Neutrophil (primary cell): ENCODE data around the gene SORCS1.

Experiments used
- H3K27ac ChIP-seq: fragments of 200-600 bp; sonication (generic); 2 replicates; pipeline ENCODE4 v1.5.1; 2016; ENCODE audit warnings: mild to moderate bottlenecking, moderate library complexity
- H3K27me3 ChIP-seq: fragments of 200-600 bp; sonication (generic); 2 replicates; pipeline ENCODE4 v1.6.0; 2016; ENCODE audit warnings: mild to moderate bottlenecking
- H3K36me3 ChIP-seq: fragments of 200-600 bp; sonication (generic); 2 replicates; pipeline ENCODE4 v1.5.1; 2017
- H3K4me1 ChIP-seq, 2 experiments: fragments of 200-600 bp in 1 of 2; sonication (generic) in 1 of 2; 1 replicate in 1 of 2; 2 replicates in 1 of 2; pipeline versions ENCODE4 v1.5.1 to v1.6.1; 2013 to 2016; ENCODE audit warnings: low read depth in 1 of 2, low read length in 1 of 2, mild to moderate bottlenecking in 1 of 2, moderate library complexity in 1 of 2; ENCODE audit not compliant: control insufficient read depth in 1 of 2, insufficient read depth in 1 of 2
- H3K4me3 ChIP-seq, 2 experiments: fragments of 200-600 bp in 1 of 2; sonication (generic) in 1 of 2; 1 replicate in 1 of 2; 2 replicates in 1 of 2; pipeline ENCODE4 v1.5.1; 2013 to 2016; ENCODE audit warnings: low read depth in 1 of 2, low read length in 1 of 2, mild to moderate bottlenecking in 1 of 2, moderate library complexity in 1 of 2
- H3K9me3 ChIP-seq: fragments of 200-600 bp; sonication (generic); 2 replicates; pipeline ENCODE4 v1.5.1; 2016
- CTCF ChIP-seq: fragments of 200-600 bp; sonication (generic); IDR thresholded peaks from 2 replicates; pipeline ENCODE4 v1.5.1; 2016; ENCODE audit warnings: antibody characterized with exemption

SORCS1 gene

GRCh38 chr10:106540645-106541044 is 623.9 kb downstream of the SORCS1 start:
- no peak overlapping the region for H3K4me3 ChIP-seq
- H3K27me3 ChIP-seq, result no peaks in the 10 kb centered on the region
- no peaks in the 10 kb centered on the region for H3K4me1 ChIP-seq
- no peak for TF ChIP-seq CTCF
- H3K36me3 ChIP-seq, result no peaks in the 10 kb centered on the region
- H3K27ac ChIP-seq, result no peak overlapping the region
- H3K9me3 ChIP-seq, result no peaks in the 10 kb centered on the region

GRCh38 chr10:106537866-106538265 is 626.6 kb downstream of the SORCS1 start:
- H3K4me1 ChIP-seq, result no peaks in the 10 kb centered on the region
- H3K27me3 ChIP-seq, result no peaks in the 10 kb centered on the region
- no peak overlapping the region for H3K4me3 ChIP-seq
- H3K36me3 ChIP-seq, result no peaks in the 10 kb centered on the region
- TF ChIP-seq CTCF, result no peak
- no peaks in the 10 kb centered on the region for H3K9me3 ChIP-seq
- H3K27ac ChIP-seq, result no peak overlapping the region

- H3K27me3 ChIP-seq, result no peaks in the 10 kb centered on the region
- no peaks in the 10 kb centered on the region for H3K9me3 ChIP-seq
- H3K27ac ChIP-seq, result no peak overlapping the region
Observed at GRCh38 chr10:106535304-106535953, 629.1 kb downstream of the SORCS1 start.

GRCh38 chr10:106534441-106534840 is 630.1 kb downstream of the SORCS1 start:
- Histone ChIP-seq H3K36me3 (no peaks in the 10 kb centered on the region), H3K9me3 (no peaks in the 10 kb centered on the region), H3K27me3 (no peaks in the 10 kb centered on the region), H3K4me3 (no peak overlapping the region), H3K4me1 (no peaks in the 10 kb centered on the region), H3K27ac (no peak overlapping the region)
- TF ChIP-seq CTCF, result no peak

More at GRCh38 chr10:106535304-106535953, 629.1 kb downstream of the SORCS1 start:
- no peak overlapping the region for H3K4me3 ChIP-seq
- no peak for TF ChIP-seq CTCF
- no peaks in the 10 kb centered on the region for H3K36me3 ChIP-seq
- no peaks in the 10 kb centered on the region for H3K4me1 ChIP-seq

- no peaks in the 10 kb centered on the region for H3K9me3 ChIP-seq
- H3K4me3 ChIP-seq, result no peak overlapping the region
- no peaks in the 10 kb centered on the region for H3K36me3 ChIP-seq
- TF ChIP-seq CTCF, result no peak
- no peaks in the 10 kb centered on the region for H3K4me1 ChIP-seq
- no peak overlapping the region for H3K27ac ChIP-seq
- H3K27me3 ChIP-seq, result no peaks in the 10 kb centered on the region
Observed at GRCh38 chr10:106528702-106529101, 635.8 kb downstream of the SORCS1 start.
